HEK293 (cell line): ENCODE data around the gene MT1A.

ENCODE experiments used
- SALL2 ChIP-seq: fragments of 450-650 bp; formaldehyde crosslinking; IDR thresholded peaks from 2 replicates; pipeline ENCODE4 v1.5.0; 2017; ENCODE audit warnings: missing biosample characterization, mild to moderate bottlenecking, missing genetic modification characterization, borderline replicate concordance
- YY1 ChIP-seq: fragments of 450-650 bp; formaldehyde crosslinking; IDR thresholded peaks from 2 replicates; pipeline ENCODE4 v1.5.1; 2018; ENCODE audit warnings: missing biosample characterization, missing genetic modification characterization
- ZBTB20 ChIP-seq: fragments of 450-650 bp; formaldehyde crosslinking; IDR thresholded peaks from 2 replicates; pipeline ENCODE4 v1.5.1; 2016; ENCODE audit warnings: missing biosample characterization, missing genetic modification characterization
- ZBTB7A ChIP-seq: fragments of 450-650 bp; formaldehyde crosslinking; IDR thresholded peaks from 2 replicates; pipeline ENCODE4 v1.5.1; 2016; ENCODE audit warnings: low read depth, missing biosample characterization, missing genetic modification characterization
- ZNF274 ChIP-seq, 2 experiments: fragments of 200-500 bp in 1 of 2; fragments of 450-650 bp in 1 of 2; sonication (Bioruptor generic) in 1 of 2; formaldehyde crosslinking in 1 of 2; IDR thresholded peaks; 2 replicates each; pipeline versions ENCODE4 v1.5.1 to v1.6.1; 2014 to 2016; ENCODE audit warnings: borderline replicate concordance in 1 of 2, inconsistent platforms in 1 of 2, low read length in 1 of 2, missing biosample characterization in 1 of 2, missing genetic modification characterization in 1 of 2
- ZNF391 ChIP-seq: fragments of 450-650 bp; formaldehyde crosslinking; IDR thresholded peaks from 2 replicates; pipeline ENCODE4 v1.5.1; 2016; ENCODE audit warnings: low read depth, missing biosample characterization, missing genetic modification characterization, borderline replicate concordance
- ZNF530 ChIP-seq: fragments of 450-650 bp; formaldehyde crosslinking; IDR thresholded peaks from 2 replicates; pipeline ENCODE4 v1.5.1; 2016; ENCODE audit warnings: low read depth, missing biosample characterization, missing genetic modification characterization
- ZNF791 ChIP-seq: fragments of 450-650 bp; formaldehyde crosslinking; IDR thresholded peaks from 2 replicates; pipeline ENCODE4 v1.5.1; 2016; ENCODE audit warnings: missing biosample characterization, missing genetic modification characterization
- TF ChIP-seq, protein P1 (sequence below): fragments of 450-650 bp; formaldehyde crosslinking; IDR thresholded peaks from 2 replicates; pipeline ENCODE4 v1.5.1; 2016; ENCODE audit warnings: missing biosample characterization, missing genetic modification characterization
- TF ChIP-seq, protein P2 (sequence below): fragments of 450-650 bp; formaldehyde crosslinking; IDR thresholded peaks from 2 replicates; pipeline ENCODE4 v1.5.1; 2016; ENCODE audit warnings: missing biosample characterization, missing genetic modification characterization
- TF ChIP-seq, protein P3 (sequence below): fragments of 450-650 bp; formaldehyde crosslinking; IDR thresholded peaks from 2 replicates; pipeline ENCODE4 v1.5.1; 2017; ENCODE audit warnings: missing biosample characterization, missing genetic modification characterization
- TF ChIP-seq, protein P4 (sequence below): fragments of 450-650 bp; formaldehyde crosslinking; IDR thresholded peaks from 2 replicates; pipeline ENCODE4 v1.5.1; 2016; ENCODE audit warnings: missing biosample characterization, missing genetic modification characterization
- TF ChIP-seq, protein P5 (sequence below): fragments of 450-650 bp; formaldehyde crosslinking; IDR thresholded peaks from 2 replicates; pipeline ENCODE4 v1.5.1; 2016; ENCODE audit warnings: missing biosample characterization, missing genetic modification characterization
- TF ChIP-seq, protein P6 (sequence below): fragments of 450-650 bp; formaldehyde crosslinking; IDR thresholded peaks from 2 replicates; pipeline ENCODE4 v1.5.1; 2017; ENCODE audit warnings: missing biosample characterization, missing genetic modification characterization

DNA sequence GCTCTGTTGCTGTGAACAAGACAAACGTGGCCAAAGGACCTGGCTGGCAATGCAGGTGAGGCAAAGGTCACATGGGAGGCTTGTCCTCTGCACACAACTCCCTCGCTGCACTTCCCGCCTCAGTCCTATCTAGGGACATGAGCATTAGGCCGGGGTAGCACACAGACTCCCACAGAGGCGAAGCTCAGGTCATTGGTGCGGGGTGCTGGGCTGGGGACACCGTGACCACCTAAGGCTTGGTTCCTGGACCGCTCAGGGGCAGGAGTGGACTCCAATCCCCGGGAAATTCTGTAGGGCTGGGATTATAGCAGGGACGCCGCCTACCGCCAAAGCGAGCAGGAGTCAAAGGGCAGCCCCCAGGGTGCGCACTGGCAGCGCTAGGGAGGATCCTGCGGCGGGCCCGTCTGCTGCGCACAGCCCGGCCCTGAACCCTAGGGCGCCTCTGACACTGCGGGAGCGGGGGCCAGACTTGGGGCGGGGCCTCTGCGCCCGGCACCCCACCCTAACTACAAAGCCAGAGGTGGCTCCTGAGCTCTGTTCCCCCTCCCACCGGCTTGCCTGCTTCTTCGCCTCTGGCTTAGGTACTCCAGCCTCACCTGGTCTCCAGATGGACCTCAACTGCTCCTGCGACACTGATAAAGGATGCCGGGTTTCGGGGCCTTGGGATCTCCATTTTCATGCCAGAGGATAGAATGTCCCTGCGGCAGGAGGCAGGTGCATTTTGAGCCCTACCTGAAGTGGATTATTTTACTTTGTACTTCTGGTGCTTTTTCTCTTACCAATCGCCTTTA, 9.4 kb downstream of the MT1A start:
- TF ChIP-seq ZNF391 (tag by site-specific recombination) (no peak), ZBTB7A (tag by site-specific recombination) (no peak), ZNF274 (IDR thresholded peaks at IDR 0.05; ENCODE audit: low read length) (no peak), ZNF274 (tag by site-specific recombination; IDR thresholded peaks at IDR 0.05; ENCODE audit: borderline replicate concordance) (no peak), ZNF530 (tag by site-specific recombination) (no peak), ZBTB20 (tag by site-specific recombination) (no peak), ZNF791 (tag by site-specific recombination) (no peak), SALL2 (tag by site-specific recombination) (no peak), YY1 (tag by site-specific recombination) (no peak)
- TF ChIP-seq, protein P1, sequence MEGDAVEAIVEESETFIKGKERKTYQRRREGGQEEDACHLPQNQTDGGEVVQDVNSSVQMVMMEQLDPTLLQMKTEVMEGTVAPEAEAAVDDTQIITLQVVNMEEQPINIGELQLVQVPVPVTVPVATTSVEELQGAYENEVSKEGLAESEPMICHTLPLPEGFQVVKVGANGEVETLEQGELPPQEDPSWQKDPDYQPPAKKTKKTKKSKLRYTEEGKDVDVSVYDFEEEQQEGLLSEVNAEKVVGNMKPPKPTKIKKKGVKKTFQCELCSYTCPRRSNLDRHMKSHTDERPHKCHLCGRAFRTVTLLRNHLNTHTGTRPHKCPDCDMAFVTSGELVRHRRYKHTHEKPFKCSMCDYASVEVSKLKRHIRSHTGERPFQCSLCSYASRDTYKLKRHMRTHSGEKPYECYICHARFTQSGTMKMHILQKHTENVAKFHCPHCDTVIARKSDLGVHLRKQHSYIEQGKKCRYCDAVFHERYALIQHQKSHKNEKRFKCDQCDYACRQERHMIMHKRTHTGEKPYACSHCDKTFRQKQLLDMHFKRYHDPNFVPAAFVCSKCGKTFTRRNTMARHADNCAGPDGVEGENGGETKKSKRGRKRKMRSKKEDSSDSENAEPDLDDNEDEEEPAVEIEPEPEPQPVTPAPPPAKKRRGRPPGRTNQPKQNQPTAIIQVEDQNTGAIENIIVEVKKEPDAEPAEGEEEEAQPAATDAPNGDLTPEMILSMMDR (tag by site-specific recombination) = no peak
- TF ChIP-seq, protein P2, sequence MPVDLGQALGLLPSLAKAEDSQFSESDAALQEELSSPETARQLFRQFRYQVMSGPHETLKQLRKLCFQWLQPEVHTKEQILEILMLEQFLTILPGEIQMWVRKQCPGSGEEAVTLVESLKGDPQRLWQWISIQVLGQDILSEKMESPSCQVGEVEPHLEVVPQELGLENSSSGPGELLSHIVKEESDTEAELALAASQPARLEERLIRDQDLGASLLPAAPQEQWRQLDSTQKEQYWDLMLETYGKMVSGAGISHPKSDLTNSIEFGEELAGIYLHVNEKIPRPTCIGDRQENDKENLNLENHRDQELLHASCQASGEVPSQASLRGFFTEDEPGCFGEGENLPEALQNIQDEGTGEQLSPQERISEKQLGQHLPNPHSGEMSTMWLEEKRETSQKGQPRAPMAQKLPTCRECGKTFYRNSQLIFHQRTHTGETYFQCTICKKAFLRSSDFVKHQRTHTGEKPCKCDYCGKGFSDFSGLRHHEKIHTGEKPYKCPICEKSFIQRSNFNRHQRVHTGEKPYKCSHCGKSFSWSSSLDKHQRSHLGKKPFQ (tag by site-specific recombination) = no peak
- TF ChIP-seq, protein P3, sequence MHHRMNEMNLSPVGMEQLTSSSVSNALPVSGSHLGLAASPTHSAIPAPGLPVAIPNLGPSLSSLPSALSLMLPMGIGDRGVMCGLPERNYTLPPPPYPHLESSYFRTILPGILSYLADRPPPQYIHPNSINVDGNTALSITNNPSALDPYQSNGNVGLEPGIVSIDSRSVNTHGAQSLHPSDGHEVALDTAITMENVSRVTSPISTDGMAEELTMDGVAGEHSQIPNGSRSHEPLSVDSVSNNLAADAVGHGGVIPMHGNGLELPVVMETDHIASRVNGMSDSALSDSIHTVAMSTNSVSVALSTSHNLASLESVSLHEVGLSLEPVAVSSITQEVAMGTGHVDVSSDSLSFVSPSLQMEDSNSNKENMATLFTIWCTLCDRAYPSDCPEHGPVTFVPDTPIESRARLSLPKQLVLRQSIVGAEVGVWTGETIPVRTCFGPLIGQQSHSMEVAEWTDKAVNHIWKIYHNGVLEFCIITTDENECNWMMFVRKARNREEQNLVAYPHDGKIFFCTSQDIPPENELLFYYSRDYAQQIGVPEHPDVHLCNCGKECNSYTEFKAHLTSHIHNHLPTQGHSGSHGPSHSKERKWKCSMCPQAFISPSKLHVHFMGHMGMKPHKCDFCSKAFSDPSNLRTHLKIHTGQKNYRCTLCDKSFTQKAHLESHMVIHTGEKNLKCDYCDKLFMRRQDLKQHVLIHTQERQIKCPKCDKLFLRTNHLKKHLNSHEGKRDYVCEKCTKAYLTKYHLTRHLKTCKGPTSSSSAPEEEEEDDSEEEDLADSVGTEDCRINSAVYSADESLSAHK (tag by site-specific recombination) = no peak
- TF ChIP-seq, protein P4, sequence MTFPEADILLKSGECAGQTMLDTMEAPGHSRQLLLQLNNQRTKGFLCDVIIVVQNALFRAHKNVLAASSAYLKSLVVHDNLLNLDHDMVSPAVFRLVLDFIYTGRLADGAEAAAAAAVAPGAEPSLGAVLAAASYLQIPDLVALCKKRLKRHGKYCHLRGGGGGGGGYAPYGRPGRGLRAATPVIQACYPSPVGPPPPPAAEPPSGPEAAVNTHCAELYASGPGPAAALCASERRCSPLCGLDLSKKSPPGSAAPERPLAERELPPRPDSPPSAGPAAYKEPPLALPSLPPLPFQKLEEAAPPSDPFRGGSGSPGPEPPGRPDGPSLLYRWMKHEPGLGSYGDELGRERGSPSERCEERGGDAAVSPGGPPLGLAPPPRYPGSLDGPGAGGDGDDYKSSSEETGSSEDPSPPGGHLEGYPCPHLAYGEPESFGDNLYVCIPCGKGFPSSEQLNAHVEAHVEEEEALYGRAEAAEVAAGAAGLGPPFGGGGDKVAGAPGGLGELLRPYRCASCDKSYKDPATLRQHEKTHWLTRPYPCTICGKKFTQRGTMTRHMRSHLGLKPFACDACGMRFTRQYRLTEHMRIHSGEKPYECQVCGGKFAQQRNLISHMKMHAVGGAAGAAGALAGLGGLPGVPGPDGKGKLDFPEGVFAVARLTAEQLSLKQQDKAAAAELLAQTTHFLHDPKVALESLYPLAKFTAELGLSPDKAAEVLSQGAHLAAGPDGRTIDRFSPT (tag by site-specific recombination) = no peak
- TF ChIP-seq, protein P5, sequence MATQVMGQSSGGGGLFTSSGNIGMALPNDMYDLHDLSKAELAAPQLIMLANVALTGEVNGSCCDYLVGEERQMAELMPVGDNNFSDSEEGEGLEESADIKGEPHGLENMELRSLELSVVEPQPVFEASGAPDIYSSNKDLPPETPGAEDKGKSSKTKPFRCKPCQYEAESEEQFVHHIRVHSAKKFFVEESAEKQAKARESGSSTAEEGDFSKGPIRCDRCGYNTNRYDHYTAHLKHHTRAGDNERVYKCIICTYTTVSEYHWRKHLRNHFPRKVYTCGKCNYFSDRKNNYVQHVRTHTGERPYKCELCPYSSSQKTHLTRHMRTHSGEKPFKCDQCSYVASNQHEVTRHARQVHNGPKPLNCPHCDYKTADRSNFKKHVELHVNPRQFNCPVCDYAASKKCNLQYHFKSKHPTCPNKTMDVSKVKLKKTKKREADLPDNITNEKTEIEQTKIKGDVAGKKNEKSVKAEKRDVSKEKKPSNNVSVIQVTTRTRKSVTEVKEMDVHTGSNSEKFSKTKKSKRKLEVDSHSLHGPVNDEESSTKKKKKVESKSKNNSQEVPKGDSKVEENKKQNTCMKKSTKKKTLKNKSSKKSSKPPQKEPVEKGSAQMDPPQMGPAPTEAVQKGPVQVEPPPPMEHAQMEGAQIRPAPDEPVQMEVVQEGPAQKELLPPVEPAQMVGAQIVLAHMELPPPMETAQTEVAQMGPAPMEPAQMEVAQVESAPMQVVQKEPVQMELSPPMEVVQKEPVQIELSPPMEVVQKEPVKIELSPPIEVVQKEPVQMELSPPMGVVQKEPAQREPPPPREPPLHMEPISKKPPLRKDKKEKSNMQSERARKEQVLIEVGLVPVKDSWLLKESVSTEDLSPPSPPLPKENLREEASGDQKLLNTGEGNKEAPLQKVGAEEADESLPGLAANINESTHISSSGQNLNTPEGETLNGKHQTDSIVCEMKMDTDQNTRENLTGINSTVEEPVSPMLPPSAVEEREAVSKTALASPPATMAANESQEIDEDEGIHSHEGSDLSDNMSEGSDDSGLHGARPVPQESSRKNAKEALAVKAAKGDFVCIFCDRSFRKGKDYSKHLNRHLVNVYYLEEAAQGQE (tag by site-specific recombination) = no peak
- TF ChIP-seq, protein P6, sequence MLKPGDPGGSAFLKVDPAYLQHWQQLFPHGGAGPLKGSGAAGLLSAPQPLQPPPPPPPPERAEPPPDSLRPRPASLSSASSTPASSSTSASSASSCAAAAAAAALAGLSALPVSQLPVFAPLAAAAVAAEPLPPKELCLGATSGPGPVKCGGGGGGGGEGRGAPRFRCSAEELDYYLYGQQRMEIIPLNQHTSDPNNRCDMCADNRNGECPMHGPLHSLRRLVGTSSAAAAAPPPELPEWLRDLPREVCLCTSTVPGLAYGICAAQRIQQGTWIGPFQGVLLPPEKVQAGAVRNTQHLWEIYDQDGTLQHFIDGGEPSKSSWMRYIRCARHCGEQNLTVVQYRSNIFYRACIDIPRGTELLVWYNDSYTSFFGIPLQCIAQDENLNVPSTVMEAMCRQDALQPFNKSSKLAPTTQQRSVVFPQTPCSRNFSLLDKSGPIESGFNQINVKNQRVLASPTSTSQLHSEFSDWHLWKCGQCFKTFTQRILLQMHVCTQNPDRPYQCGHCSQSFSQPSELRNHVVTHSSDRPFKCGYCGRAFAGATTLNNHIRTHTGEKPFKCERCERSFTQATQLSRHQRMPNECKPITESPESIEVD (tag by site-specific recombination) = no peak
